NCI-H2029 (cell line): ENCODE data around the gene ERN1.
"Not testable (repeated sequence)": the region's sequence is repeated elsewhere in the genome, so short reads cannot be mapped to it uniquely, and the experiment has no call there.

Source experiments
- DNase-seq: peaks from one replicate; lab custom pipeline; 2025; lab: John Stamatoyannopoulos, UW

The ERN1 gene

GRCh38 chr17:64135000-64135399, 5.1 kb upstream of the ERN1 start:
- DNase-seq: no peak

- no peak for DNase-seq
These were observed 4.4 kb upstream of the ERN1 start for GRCh38 chr17:64134216-64134970.

GRCh38 chr17:64133546-64134215, 3.7 kb upstream of the ERN1 start:
- peak; percentile 19 for DNase-seq

GRCh38 chr17:64131606-64132270, 1.8 kb upstream of the ERN1 start:
- DNase-seq: no peak

DNA sequence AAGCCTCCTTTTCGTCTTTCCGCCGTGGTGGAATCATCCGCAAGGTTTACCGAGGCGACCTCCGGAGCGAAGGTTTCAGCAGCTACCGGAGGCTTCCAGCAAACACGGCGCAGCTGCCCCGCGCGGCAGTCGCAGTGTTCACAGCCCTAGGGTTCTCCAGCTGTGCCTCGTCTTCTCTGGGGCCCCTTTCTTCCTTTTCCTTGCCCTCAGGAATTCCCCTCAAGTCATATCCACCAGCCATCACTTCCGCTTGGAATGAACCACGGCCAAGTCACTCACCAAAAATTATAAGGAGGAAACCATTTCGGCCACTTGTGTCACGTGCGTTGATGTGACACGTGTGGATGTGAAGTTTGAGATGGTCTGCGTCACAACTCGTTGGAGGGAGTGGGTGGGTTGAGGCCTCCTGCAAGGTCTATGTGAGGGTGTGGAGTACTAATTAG, 636 bp upstream of the ERN1 start:
- no peak for DNase-seq

GRCh38 chr17:64129515-64129764, 504 bp downstream of the ERN1 start:
- DNase-seq: no peak

DNA sequence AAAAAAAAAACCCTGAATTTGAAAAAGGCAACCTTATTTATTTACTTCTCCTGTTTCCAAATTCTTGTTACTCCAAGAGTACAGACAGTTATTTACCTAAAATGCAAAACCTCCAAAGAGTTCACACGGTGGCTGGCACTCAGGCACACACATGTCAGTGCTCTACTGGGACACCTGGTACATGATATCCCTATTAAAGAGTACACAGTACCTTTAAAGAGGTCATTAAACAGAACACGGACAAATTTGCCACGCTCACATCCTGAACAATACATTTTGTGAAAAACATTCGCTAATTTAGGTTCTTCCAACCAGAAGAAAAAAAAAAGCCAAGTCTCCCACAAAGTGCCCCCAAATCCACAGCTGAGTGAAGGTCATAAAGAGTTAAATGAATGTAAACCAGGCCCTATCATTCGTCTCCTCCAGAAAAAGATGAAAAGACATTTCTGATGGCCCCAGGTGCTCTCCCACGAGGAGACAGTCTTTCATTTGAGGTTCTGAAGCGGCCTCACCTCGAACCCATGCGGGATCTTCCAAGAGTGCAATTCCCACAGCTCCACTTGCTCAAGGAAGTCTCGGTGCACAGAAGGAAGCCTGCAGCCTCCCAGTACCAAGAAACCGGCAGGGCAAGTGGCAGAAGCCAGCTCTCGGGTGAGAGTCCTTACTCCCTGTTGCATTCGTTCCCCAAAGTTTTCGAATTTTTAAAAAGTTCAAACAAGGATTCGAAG, 993 bp downstream of the ERN1 start:
- no peak for DNase-seq

- no peak for DNase-seq
These were observed 3.0 kb downstream of the ERN1 start for GRCh38 chr17:64126918-64127317.

GRCh38 chr17:64125937-64126336, 4.0 kb downstream of the ERN1 start:
- no peak for DNase-seq

- no peak for DNase-seq
These were observed 5.3 kb downstream of the ERN1 start for GRCh38 chr17:64124609-64125008.

DNA sequence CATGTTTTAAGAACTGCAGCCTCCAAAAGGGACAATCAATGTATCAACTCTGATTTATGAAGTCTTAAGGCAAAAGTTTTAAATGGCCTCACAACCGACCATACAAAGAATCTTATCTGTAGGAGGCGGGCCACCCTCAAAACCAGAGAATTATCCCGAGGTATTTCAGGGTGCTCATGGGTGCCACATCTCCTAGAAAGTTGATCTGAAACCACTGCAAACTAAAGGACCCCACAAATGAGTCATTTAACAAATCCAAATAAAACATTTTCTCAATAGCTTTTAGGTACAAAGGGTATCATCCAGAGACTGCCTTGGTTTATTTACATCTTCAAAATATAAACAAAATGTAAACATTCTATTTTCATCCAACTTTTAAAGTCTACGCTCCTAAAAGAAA, 6.8 kb downstream of the ERN1 start:
- DNase-seq: no peak

DNA sequence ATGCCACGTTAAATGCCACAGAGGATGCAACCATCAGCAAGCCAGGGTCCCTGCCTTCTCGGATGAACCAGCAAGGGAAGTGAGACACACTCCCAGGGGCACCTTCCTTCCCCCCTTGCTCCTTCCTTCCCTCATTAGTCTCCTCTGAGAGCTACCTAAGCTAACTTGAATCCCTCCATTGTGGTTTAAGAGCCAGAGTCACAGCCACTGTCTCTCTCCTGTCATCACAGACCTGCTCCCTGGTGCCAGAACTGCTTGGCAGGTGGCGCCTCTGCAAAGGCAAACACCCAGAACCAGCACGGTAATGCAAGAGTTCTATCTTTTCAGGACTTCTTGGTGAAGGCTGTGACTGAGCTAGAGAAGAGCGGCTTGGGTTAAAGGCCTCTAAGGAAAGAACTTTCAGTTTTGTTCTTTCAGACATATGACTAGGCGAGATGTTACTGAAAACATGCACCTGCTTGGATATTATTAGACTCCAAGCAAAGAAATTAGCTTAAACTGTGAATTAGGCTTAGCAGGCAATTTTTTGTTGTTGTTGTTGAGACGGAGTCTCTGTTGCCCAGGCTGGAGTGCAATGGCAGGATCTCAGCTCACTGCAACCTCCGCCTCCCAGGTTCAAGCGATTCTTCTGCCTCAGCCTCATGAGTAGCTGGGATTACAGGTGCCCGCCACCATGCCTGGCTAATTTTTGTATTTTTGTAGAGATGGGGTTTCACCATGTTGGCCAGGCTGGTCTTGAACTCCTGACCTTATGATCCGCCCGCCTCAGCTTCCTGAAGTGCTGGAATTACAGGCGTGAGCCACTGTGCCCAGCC, 8.8 kb downstream of the ERN1 start:
- DNase-seq: not testable (repeated sequence)

DNA sequence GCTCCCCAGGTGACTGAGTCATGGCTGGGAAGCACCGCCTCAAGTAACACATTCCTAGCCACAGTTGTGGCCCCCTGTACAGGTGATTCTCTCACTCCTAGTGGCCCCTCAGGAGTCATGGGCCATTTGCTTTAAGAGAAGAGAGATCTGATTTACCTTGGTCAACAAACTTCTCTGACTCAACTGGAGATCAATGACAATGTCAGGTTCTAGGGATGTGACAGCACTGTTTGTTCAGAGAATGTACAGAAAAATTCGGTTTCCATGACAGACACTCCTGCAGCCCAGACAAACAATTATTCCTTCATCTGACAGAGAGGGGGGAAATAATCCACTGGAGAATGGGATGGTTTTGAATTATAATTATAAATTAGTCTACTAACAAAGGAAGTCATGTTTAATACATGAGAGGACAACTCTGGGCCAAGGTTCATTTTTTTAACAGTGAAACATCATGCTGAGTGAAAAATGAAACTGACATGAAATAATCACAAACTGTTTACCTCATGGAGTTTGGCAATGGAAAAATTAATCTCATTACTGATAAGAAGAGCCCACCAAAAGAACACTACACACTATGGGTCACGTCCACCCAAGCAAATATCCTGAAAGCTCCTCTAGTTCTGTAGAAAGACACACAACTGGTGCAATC, 9.7 kb downstream of the ERN1 start:
- DNase-seq: no peak

GRCh38 chr17:64117981-64118979, 11.7 kb downstream of the ERN1 start:
- DNase-seq: peak; percentile 41

DNA sequence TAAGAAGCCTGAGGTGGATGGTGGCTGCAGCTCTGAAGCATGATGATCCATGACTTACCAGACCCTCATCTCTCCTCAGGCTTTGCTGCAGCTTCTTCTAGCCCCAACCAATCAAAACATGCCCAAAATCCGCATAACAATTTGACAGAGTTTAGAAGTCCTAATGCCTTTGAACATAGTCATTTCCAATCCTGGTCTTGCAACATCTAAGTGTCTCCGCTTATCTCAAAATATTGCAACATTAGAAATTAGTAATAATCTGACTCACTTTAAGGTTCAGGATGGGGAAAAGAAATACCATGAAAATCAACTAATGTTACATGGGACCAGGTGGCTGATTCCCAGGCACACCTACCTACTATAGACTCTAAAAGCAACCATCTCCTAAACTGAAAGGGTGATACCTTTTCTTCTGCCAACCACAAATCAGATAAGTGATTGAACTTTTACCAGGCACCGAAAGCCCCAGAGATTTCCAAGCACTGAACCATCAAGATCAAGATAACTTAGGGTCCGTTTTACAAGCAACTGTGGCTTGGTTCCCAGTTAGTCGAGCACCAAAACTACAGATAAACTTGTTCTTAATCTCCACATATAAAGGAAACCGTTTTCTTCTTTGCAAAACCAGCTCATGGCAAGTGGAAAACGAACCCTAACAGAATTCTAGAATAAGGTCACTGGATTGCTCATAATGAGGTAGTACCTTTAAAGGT, 14.0 kb downstream of the ERN1 start:
- DNase-seq: no peak

DNA sequence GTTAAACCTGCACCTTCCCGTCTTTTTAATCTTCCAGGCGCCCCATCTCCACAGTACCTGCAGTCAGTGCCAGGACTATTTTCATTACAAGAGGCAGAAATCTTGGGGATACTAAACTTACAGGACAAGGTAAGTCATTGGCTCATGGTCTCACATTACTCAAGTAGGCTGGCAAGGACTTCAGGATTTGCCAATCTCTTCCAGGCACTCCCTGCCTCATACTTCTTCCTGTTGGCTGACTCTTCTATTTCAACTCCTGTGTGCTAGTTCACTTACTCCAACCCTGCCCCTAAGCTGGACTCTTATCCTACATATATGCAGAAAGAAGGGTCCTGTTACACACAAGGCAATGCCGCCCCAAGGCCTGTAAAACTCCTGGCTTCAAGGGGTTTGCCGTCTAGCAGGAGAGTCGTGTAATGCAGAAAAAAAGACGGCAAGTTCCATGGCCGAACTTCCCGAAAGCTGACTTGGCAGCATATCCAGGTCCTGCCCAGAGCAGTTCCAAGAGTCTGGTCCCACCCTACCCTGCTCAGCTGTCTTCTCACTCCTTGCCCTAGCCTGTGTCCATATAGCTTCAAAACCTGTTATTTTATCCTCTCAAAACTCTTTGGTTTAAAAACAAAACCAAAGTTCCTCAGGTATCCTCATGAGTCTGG, 14.8 kb downstream of the ERN1 start:
- no peak for DNase-seq

DNA sequence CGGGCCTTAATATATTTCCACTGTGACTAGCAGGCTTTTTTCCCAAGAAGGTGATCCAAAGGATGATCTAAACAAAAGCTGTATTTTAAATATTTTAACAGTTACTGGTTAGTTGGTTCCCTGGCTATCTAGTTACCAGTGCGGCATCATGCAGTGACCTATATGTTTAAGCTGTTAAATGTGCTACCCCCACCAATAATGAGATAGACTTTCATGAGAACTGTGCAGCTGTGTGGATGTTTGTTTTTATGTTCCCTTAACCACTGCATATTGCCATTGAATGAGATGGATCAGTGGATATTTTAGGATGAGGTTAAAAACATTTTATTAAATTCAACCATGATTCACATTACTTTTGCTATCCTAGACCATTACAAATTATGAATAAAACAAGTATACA, 16.9 kb downstream of the ERN1 start:
- DNase-seq: no peak

DNA sequence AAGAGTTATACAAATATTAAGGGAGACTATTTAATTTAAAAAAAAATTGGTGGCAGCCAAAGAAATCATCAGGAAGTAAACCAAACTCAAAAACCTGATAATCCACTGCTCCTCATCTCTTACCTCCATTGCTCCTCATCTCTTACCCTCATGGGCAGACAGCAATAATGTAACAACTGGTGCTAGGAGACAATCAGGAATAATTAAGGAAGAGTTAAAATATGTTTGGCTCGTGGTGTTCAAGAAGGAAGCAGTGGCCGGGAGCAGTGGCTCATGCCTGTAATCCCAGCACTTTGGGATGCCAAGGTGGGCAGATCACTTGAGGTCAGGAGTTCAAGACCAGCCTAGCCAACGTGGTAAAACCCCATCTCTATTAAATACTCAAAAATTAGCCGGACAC, 18.1 kb downstream of the ERN1 start:
- DNase-seq: no peak
